SU-DHL-6 (cell line): Measurements from ENCODE around the gene FUCA1.
"Not testable (repeated sequence)": the region's sequence is repeated elsewhere in the genome, so short reads cannot be mapped to it uniquely, and the experiment has no call there.

Source experiments
- EZH2phosphoT487 ChIP-seq: fragments of 200-600 bp; sonication (generic), shearing (Covaris generic); conservative IDR thresholded peaks from 2 replicates; pipeline ENCODE4 v1.6.1; 2018; ENCODE audit warnings: mild to moderate bottlenecking, antibody characterized with exemption, low read length, moderate library complexity, mixed read lengths
- TF ChIP-seq, protein P1 (sequence below): fragments of 200-600 bp; sonication (generic); IDR thresholded peaks from one replicate; pipeline ENCODE4 v1.5.1; 2017; ENCODE audit warnings: antibody characterized with exemption, mild to moderate bottlenecking, low read length, moderate library complexity; ENCODE audit not compliant: insufficient read depth, poor library complexity, severe bottlenecking

DNA sequence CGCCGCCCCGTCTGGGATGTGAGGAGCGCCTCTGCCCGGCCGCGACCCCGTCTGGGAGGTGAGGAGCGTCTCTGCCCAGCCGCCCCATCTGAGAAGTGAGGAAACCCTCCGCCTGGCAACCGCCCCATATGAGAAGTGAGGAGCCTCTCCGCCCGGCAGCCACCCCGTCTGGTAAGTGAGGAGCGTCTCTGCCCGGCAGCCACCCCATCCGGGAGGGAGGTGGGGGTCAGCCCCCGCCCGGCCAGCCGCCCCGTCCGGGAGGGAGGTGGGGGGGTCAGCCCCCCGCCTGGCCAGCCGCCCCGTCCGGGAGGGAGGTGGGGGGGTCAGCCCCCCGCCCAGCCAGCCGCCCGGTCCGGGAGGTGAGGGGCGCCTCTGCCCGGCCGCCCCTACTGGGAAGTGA, 15.0 kb downstream of the FUCA1 start:
- TF ChIP-seq EZH2phosphoT487: not testable (repeated sequence)
- TF ChIP-seq, protein P1, sequence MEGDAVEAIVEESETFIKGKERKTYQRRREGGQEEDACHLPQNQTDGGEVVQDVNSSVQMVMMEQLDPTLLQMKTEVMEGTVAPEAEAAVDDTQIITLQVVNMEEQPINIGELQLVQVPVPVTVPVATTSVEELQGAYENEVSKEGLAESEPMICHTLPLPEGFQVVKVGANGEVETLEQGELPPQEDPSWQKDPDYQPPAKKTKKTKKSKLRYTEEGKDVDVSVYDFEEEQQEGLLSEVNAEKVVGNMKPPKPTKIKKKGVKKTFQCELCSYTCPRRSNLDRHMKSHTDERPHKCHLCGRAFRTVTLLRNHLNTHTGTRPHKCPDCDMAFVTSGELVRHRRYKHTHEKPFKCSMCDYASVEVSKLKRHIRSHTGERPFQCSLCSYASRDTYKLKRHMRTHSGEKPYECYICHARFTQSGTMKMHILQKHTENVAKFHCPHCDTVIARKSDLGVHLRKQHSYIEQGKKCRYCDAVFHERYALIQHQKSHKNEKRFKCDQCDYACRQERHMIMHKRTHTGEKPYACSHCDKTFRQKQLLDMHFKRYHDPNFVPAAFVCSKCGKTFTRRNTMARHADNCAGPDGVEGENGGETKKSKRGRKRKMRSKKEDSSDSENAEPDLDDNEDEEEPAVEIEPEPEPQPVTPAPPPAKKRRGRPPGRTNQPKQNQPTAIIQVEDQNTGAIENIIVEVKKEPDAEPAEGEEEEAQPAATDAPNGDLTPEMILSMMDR: not testable (repeated sequence)
